H9 (cell line): ENCODE data around the gene NKAIN1. TPM values are rescaled to one million over a fixed set of nuclear protein-coding genes. Genes with fewer than 3 reads are reported as not detected.

Experiments
- DNase-seq: peaks from one replicate; pipeline ENCODE4 v3.0.0-alpha.2; 2017
- H2AFZ ChIP-seq: one replicate; pipeline ENCODE4 v1.6.1; 2013; ENCODE audit warnings: mild to moderate bottlenecking, low read length, control low read depth, moderate library complexity
- H2AK5ac ChIP-seq: 2 replicates; pipeline ENCODE4 v1.6.1; 2013; ENCODE audit warnings: low read length, control low read depth, mixed read lengths; ENCODE audit not compliant: insufficient read length
- H2BK120ac ChIP-seq: one replicate; pipeline ENCODE4 v1.6.1; 2013; ENCODE audit warnings: low read depth, mild to moderate bottlenecking, low read length, control low read depth, inconsistent platforms; ENCODE audit not compliant: poor library complexity, severe bottlenecking
- H2BK12ac ChIP-seq: 2 replicates; pipeline ENCODE4 v1.6.1; 2013; ENCODE audit warnings: low read length, control low read depth, mixed read lengths, low read depth; ENCODE audit not compliant: insufficient read length
- H2BK15ac ChIP-seq: 2 replicates; pipeline ENCODE4 v1.6.1; 2013; ENCODE audit warnings: low read depth, low read length, control low read depth
- H2BK20ac ChIP-seq: one replicate; pipeline ENCODE4 v1.6.1; 2013; ENCODE audit warnings: low read depth, mild to moderate bottlenecking, low read length, control low read depth, inconsistent platforms; ENCODE audit not compliant: poor library complexity, severe bottlenecking
- H2BK5ac ChIP-seq: 2 replicates; pipeline ENCODE4 v1.6.1; 2013; ENCODE audit warnings: low read length, control low read depth, mixed read lengths; ENCODE audit not compliant: insufficient read length
- H3K14ac ChIP-seq: 2 replicates; pipeline ENCODE4 v1.6.1; 2013; ENCODE audit warnings: low read length, control low read depth; ENCODE audit not compliant: insufficient read depth
- H3K18ac ChIP-seq: 2 replicates; pipeline ENCODE4 v1.6.1; 2013; ENCODE audit warnings: low read depth, mild to moderate bottlenecking, mixed read lengths, low read length, control low read depth; ENCODE audit not compliant: insufficient read length
- H3K23ac ChIP-seq: 2 replicates; pipeline ENCODE4 v1.6.1; 2013; ENCODE audit warnings: low read length, control low read depth, mixed read lengths, low read depth; ENCODE audit not compliant: insufficient read length
- H3K23me2 ChIP-seq: 2 replicates; pipeline ENCODE4 v1.6.1; 2013; ENCODE audit warnings: low read depth, mild to moderate bottlenecking, mixed read lengths, low read length, control low read depth; ENCODE audit not compliant: insufficient read length, poor library complexity, severe bottlenecking
- H3K27ac ChIP-seq: 2 replicates; pipeline ENCODE4 v1.5.1; 2013; ENCODE audit warnings: low read length, control low read depth, mixed read lengths, low read depth; ENCODE audit not compliant: insufficient read length
- H3K27me3 ChIP-seq: 2 replicates; pipeline ENCODE4 v1.6.1; 2013; ENCODE audit warnings: low read length, control low read depth, inconsistent platforms; ENCODE audit not compliant: insufficient read depth
- H3K4ac ChIP-seq: 2 replicates; pipeline ENCODE4 v1.6.1; 2013; ENCODE audit warnings: low read depth, mild to moderate bottlenecking, control low read depth, inconsistent platforms, low read length, moderate library complexity
- H3K4me1 ChIP-seq: 2 replicates; pipeline ENCODE4 v1.6.1; 2013; ENCODE audit warnings: low read length, control low read depth, inconsistent platforms; ENCODE audit not compliant: insufficient read depth
- H3K4me2 ChIP-seq: 2 replicates; pipeline ENCODE4 v1.6.1; 2013; ENCODE audit warnings: low read length, control low read depth, mixed read lengths; ENCODE audit not compliant: insufficient read length, insufficient read depth
- H3K56ac ChIP-seq: 2 replicates; pipeline ENCODE4 v1.6.1; 2013; ENCODE audit warnings: low read depth, mild to moderate bottlenecking, mixed read lengths, low read length, control low read depth; ENCODE audit not compliant: insufficient read length
- H3K79me1 ChIP-seq: 2 replicates; pipeline ENCODE4 v1.6.1; 2013; ENCODE audit warnings: low read depth, mild to moderate bottlenecking, moderate library complexity, low read length, control low read depth, inconsistent platforms; ENCODE audit not compliant: insufficient read depth, poor library complexity, severe bottlenecking
- H3K79me2 ChIP-seq: 2 replicates; pipeline ENCODE4 v1.6.1; 2013; ENCODE audit warnings: low read length, control low read depth, inconsistent platforms; ENCODE audit not compliant: insufficient read depth
- H3K9ac ChIP-seq: 2 replicates; pipeline ENCODE4 v1.6.1; 2013; ENCODE audit warnings: low read length, control low read depth, mixed read lengths; ENCODE audit not compliant: insufficient read length; ENCODE audit errors: extremely low read depth
- H3K9me3 ChIP-seq: one replicate; pipeline ENCODE4 v1.6.1; 2013; ENCODE audit warnings: low read depth, low read length, inconsistent platforms; ENCODE audit not compliant: control insufficient read depth
- H3T11ph ChIP-seq: one replicate; pipeline ENCODE4 v1.6.1; 2013; ENCODE audit warnings: mild to moderate bottlenecking, low read length, control low read depth, inconsistent platforms
- H4K20me1 ChIP-seq: one replicate; pipeline ENCODE4 v1.6.1; 2013; ENCODE audit not compliant: control insufficient read depth, insufficient read length, insufficient read depth
- H4K5ac ChIP-seq: 2 replicates; pipeline ENCODE4 v1.6.1; 2013; ENCODE audit warnings: low read depth, mild to moderate bottlenecking, mixed read lengths, low read length, control low read depth; ENCODE audit not compliant: insufficient read length
- H4K8ac ChIP-seq: replicated peaks from 2 replicates; pipeline ENCODE4 v1.6.1; 2013; ENCODE audit warnings: low read length, control low read depth, mixed read lengths, low read depth; ENCODE audit not compliant: insufficient read length
- H4K91ac ChIP-seq: 2 replicates; pipeline ENCODE4 v1.6.1; 2013; ENCODE audit warnings: low read depth, mild to moderate bottlenecking, moderate library complexity, mixed read lengths, low read length, control low read depth; ENCODE audit not compliant: insufficient read length
- H3K27ac Mint-ChIP-seq, 3 experiments: 2 replicates in 2 of 3; 3 replicates in 1 of 3; pipeline ENCODE4 v1.8.0; 2020 to 2021; ENCODE audit warnings: mixed read lengths in 3 of 3, mild to moderate bottlenecking in 1 of 3, moderate library complexity in 1 of 3
- H3K27me3 Mint-ChIP-seq: 2 replicates; pipeline ENCODE4 v1.8.0; 2021; ENCODE audit warnings: low read depth, mild to moderate bottlenecking, moderate library complexity, mixed read lengths
- H3K36me3 Mint-ChIP-seq, 3 experiments: 2 replicates in 2 of 3; 3 replicates in 1 of 3; pipeline ENCODE4 v1.8.0; 2020 to 2021; ENCODE audit warnings: low read depth in 3 of 3, mixed read lengths in 3 of 3; ENCODE audit not compliant: insufficient read depth in 1 of 3
- H3K4me1 Mint-ChIP-seq, 2 experiments: 2 replicates each; pipeline ENCODE4 v1.8.0; 2020; ENCODE audit warnings: mixed read lengths in 2 of 2
- H3K4me3 Mint-ChIP-seq, 2 experiments: 2 replicates in 1 of 2; 3 replicates in 1 of 2; pipeline ENCODE4 v1.8.0; 2020 to 2021; ENCODE audit warnings: mild to moderate bottlenecking in 2 of 2, mixed read lengths in 2 of 2, moderate library complexity in 1 of 2
- H3K9me3 Mint-ChIP-seq, 2 experiments: 2 replicates in 1 of 2; 3 replicates in 1 of 2; pipeline ENCODE4 v1.8.0; 2020; ENCODE audit warnings: mild to moderate bottlenecking in 2 of 2, mixed read lengths in 2 of 2, moderate library complexity in 1 of 2
- WGBS: extraction: QIAGEN DNeasy Blood & Tissue Kit; methylation state at CpG from one replicate; pipeline ENCODE4 v1.1.7; 2013; ENCODE audit warnings: missing lambda C conversion rate, low lambda C conversion rate, mixed read lengths; ENCODE audit not compliant: insufficient read length; ENCODE audit errors: extremely low coverage; 5-methylcytosine and 5-hydroxymethylcytosine counted together
- total RNA-seq: library from RNA; stranded (reverse); gene quantifications from 2 replicates; pipeline ENCODE4 v1.2.1, GENCODE V29; 2021
- TF ChIP-seq, protein P1 (sequence below): fragments of 200-600 bp; sonication (generic); conservative IDR thresholded peaks from 3 replicates; pipeline ENCODE4 v1.8.0; 2021; ENCODE audit warnings: antibody characterized with exemption, mild to moderate bottlenecking

The NKAIN1 gene
- total RNA-seq, 1 experiment from 2014 or later: 25.6 TPM

GRCh38 chr1:31155216-31155806 is 84.4 kb downstream of the NKAIN1 start:
- Histone ChIP-seq H3K23ac (no peak overlapping the region), H3K4me2 (peak overlapping the region; percentile 88), H3K4me1 (no peaks in the 10 kb centered on the region), H3K23me2 (peaks cover 4% of the 10 kb centered on the region), H3K27ac (no peak overlapping the region), H3T11ph (no peak overlapping the region), H2AK5ac (no peak overlapping the region), H3K27me3 (no peaks in the 10 kb centered on the region), H3K18ac (peak overlapping the region; percentile 45), H3K4ac (no peak overlapping the region; the same call in 1 of the 2 replicates), H2BK5ac (no peak overlapping the region), H2BK20ac (no peak overlapping the region), H2BK15ac (no peak overlapping the region), H2AFZ (no peak overlapping the region), H4K20me1 (no peaks in the 10 kb centered on the region), H3K9ac (peak overlapping the region; percentile 67), H4K91ac (no peak overlapping the region), H2BK120ac (peak overlapping the region; percentile 1), H3K56ac (no peak overlapping the region), H4K5ac (no peak overlapping the region), H3K79me1 (no peaks in the 10 kb centered on the region), H4K8ac (no peak overlapping the region), H3K9me3 (no peaks in the 10 kb centered on the region), H2BK12ac (peak overlapping the region; percentile 1), H3K79me2 (no peaks in the 10 kb centered on the region), H3K14ac (peak overlapping the region; percentile 82)
- TF ChIP-seq, protein P1, sequence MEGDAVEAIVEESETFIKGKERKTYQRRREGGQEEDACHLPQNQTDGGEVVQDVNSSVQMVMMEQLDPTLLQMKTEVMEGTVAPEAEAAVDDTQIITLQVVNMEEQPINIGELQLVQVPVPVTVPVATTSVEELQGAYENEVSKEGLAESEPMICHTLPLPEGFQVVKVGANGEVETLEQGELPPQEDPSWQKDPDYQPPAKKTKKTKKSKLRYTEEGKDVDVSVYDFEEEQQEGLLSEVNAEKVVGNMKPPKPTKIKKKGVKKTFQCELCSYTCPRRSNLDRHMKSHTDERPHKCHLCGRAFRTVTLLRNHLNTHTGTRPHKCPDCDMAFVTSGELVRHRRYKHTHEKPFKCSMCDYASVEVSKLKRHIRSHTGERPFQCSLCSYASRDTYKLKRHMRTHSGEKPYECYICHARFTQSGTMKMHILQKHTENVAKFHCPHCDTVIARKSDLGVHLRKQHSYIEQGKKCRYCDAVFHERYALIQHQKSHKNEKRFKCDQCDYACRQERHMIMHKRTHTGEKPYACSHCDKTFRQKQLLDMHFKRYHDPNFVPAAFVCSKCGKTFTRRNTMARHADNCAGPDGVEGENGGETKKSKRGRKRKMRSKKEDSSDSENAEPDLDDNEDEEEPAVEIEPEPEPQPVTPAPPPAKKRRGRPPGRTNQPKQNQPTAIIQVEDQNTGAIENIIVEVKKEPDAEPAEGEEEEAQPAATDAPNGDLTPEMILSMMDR: peak; percentile 29; the same call in 2 of the 3 replicates
- Mint-ChIP-seq H3K4me3 (peak overlapping the region; percentile 85 to 87), H3K4me1 (peaks cover 13 to 15% of the 10 kb centered on the region in 2 experiments), H3K27me3 (peaks cover 3% of the 10 kb centered on the region; the same call in 1 of the 2 replicates), H3K9me3 (peaks cover 2 to 3% of the 10 kb centered on the region in 2 experiments; a peak in 1 of 5 replicates), H3K27ac (peak overlapping the region; percentile 95 to 96 (median 96)), H3K36me3 (peaks cover 0 to 12% (median 3%) of the 10 kb centered on the region in 3 experiments; a peak in 5 of 7 replicates)
- DNase-seq: peak; percentile 80
- WGBS: no CpG with 5 or more reads among the region's 46 CpGs
